Liver (tissue), 9 donors: ENCODE results near the gene PNLIPRP2. TPM values are rescaled to one million over a fixed set of nuclear protein-coding genes. Genes with fewer than 3 reads are reported as not detected.

ENCODE experiments used
- DNase-seq: peaks from one replicate; pipeline ENCODE4 v3.0.0-alpha.2; 2017; ENCODE audit warnings: low spot score
- H3K27ac ChIP-seq, 2 donors: one replicate each; pipeline ENCODE4 v1.7.0; 2013; ENCODE audit warnings: inconsistent platforms in 2 of 2, low read length in 2 of 2, control low read depth in 1 of 2, low read depth in 1 of 2, mild to moderate bottlenecking in 1 of 2
- H3K27me3 ChIP-seq, 4 donors: one replicate each; pipeline versions ENCODE4 v1.6.1 to v1.7.0; 2013; ENCODE audit warnings: low read length in 3 of 4, inconsistent platforms in 1 of 4, mild to moderate bottlenecking in 1 of 4, moderate library complexity in 1 of 4; ENCODE audit not compliant: control insufficient read depth in 4 of 4, insufficient read depth in 4 of 4
- H3K36me3 ChIP-seq, 4 donors: one replicate each; pipeline versions ENCODE4 v1.6.1 to v1.7.0; 2013; ENCODE audit warnings: low read length in 3 of 4, mild to moderate bottlenecking in 3 of 4, low read depth in 1 of 4, moderate library complexity in 1 of 4; ENCODE audit not compliant: control insufficient read depth in 4 of 4, insufficient read depth in 3 of 4
- H3K4me1 ChIP-seq, 4 donors: one replicate each; pipeline versions ENCODE4 v1.6.1 to v1.7.0; 2013; ENCODE audit warnings: low read length in 3 of 4, mild to moderate bottlenecking in 3 of 4, moderate library complexity in 1 of 4; ENCODE audit not compliant: control insufficient read depth in 4 of 4, insufficient read depth in 4 of 4
- H3K4me3 ChIP-seq, 3 donors: one replicate each; pipeline versions ENCODE4 v1.6.1 to v1.7.0; 2013; ENCODE audit warnings: low read length in 3 of 3, control low read depth in 1 of 3, low read depth in 1 of 3, mild to moderate bottlenecking in 1 of 3
- H3K9ac ChIP-seq, 2 donors: one replicate each; pipeline ENCODE4 v1.7.0; 2013; ENCODE audit warnings: low read length in 2 of 2, mild to moderate bottlenecking in 2 of 2, moderate library complexity in 2 of 2, control low read depth in 1 of 2, low read depth in 1 of 2
- H3K9me3 ChIP-seq, 4 donors: one replicate each; pipeline versions ENCODE4 v1.6.1 to v1.7.0; 2013; ENCODE audit warnings: low read length in 3 of 4; ENCODE audit not compliant: control insufficient read depth in 4 of 4
- EGR1 ChIP-seq, 2 donors: IDR thresholded peaks; 2 replicates each; pipeline ENCODE4 v1.6.1; 2016 to 2018; ENCODE audit warnings: antibody characterized with exemption in 2 of 2, low read depth in 2 of 2
- FOXA1 ChIP-seq: IDR thresholded peaks from 2 replicates; pipeline ENCODE4 v1.6.1; 2016; ENCODE audit warnings: antibody characterized with exemption
- FOXA2 ChIP-seq: IDR thresholded peaks from 2 replicates; pipeline ENCODE4 v1.6.1; 2016; ENCODE audit warnings: antibody characterized with exemption
- HNF4A ChIP-seq, 2 donors: conservative IDR thresholded peaks; 2 replicates each; pipeline ENCODE4 v1.6.1; 2016; ENCODE audit warnings: antibody characterized with exemption in 2 of 2, mild to moderate bottlenecking in 2 of 2
- HNF4G ChIP-seq: IDR thresholded peaks from 2 replicates; pipeline ENCODE4 v1.6.1; 2016; ENCODE audit warnings: antibody characterized with exemption
- NR2F2 ChIP-seq: IDR thresholded peaks from 2 replicates; pipeline ENCODE4 v1.6.1; 2016; ENCODE audit warnings: antibody characterized with exemption
- RAD21 ChIP-seq, 2 donors: IDR thresholded peaks; 2 replicates each; pipeline ENCODE4 v1.6.1; 2016; ENCODE audit warnings: antibody characterized with exemption in 2 of 2, mild to moderate bottlenecking in 2 of 2
- RXRA ChIP-seq, 2 donors: IDR thresholded peaks; 2 replicates each; pipeline ENCODE4 v1.6.1; 2017 to 2018; ENCODE audit warnings: antibody characterized with exemption in 2 of 2, mild to moderate bottlenecking in 1 of 2
- SP1 ChIP-seq: IDR thresholded peaks from 2 replicates; pipeline ENCODE4 v1.6.1; 2018; ENCODE audit warnings: antibody characterized with exemption, mild to moderate bottlenecking
- TAF1 ChIP-seq: conservative IDR thresholded peaks from 2 replicates; pipeline ENCODE4 v1.6.1; 2016; ENCODE audit warnings: antibody characterized with exemption, mild to moderate bottlenecking
- ZBTB33 ChIP-seq: IDR thresholded peaks from 2 replicates; pipeline ENCODE4 v1.6.1; 2016; ENCODE audit warnings: antibody characterized with exemption
- WGBS: extraction: QIAGEN DNeasy Blood & Tissue Kit; methylation state at CpG from one replicate; pipeline ENCODE4 v1.1.7; 2013; 5-methylcytosine and 5-hydroxymethylcytosine counted together
- polyA plus RNA-seq, 2 donors: library from polyadenylated mRNA; stranded (reverse) in 1 of 2; unstranded in 1 of 2; fragments of 200-250 nt in 1 of 2; fragments of >200 nt in 1 of 2; fragmentation: Nextera tagmentation in 1 of 2; extraction: Ambion mirVana in 1 of 2; gene quantifications; one replicate each; pipeline versions ENCODE4 v1.2.1 to v1.2.3, GENCODE V29; 2013 to 2015
- total RNA-seq, 2 donors: library from RNA; depleted of rRNA; stranded (reverse); fragments of >200 nt; gene quantifications; one replicate each; pipeline ENCODE4 v1.2.3, GENCODE V29; 2014
- TF ChIP-seq, protein P1 (sequence below): IDR thresholded peaks from 2 replicates; pipeline ENCODE4 v1.6.1; 2016; ENCODE audit warnings: antibody characterized with exemption, mild to moderate bottlenecking
- TF ChIP-seq, protein P2 (sequence below): fragments of 150-350 bp; IDR thresholded peaks from 2 replicates; pipeline ENCODE4 v1.5.1; 2017; ENCODE audit warnings: improper control_type of control experiment, low read depth, low read length; ENCODE audit not compliant: missing input control
- TF ChIP-seq, protein P3 (sequence below): IDR thresholded peaks from 2 replicates; pipeline ENCODE4 v1.6.1; 2016; ENCODE audit warnings: antibody characterized with exemption
- donor health status: healthy.
- donor health status: healthy.
- donor health status: healthy.
- donor health status: healthy.
- donor health status: healthy.

Gene PNLIPRP2
- total and polyA plus RNA-seq, 4 donors = not detected

- no peak overlapping the region for H3K27ac ChIP-seq
- H3K9ac ChIP-seq = no peak overlapping the region
- no peak for TF ChIP-seq FOXA1
- TF ChIP-seq RXRA (IDR thresholded peaks at IDR 0.05) = no peak
- no peak for TF ChIP-seq HNF4G
- TF ChIP-seq, protein P1, sequence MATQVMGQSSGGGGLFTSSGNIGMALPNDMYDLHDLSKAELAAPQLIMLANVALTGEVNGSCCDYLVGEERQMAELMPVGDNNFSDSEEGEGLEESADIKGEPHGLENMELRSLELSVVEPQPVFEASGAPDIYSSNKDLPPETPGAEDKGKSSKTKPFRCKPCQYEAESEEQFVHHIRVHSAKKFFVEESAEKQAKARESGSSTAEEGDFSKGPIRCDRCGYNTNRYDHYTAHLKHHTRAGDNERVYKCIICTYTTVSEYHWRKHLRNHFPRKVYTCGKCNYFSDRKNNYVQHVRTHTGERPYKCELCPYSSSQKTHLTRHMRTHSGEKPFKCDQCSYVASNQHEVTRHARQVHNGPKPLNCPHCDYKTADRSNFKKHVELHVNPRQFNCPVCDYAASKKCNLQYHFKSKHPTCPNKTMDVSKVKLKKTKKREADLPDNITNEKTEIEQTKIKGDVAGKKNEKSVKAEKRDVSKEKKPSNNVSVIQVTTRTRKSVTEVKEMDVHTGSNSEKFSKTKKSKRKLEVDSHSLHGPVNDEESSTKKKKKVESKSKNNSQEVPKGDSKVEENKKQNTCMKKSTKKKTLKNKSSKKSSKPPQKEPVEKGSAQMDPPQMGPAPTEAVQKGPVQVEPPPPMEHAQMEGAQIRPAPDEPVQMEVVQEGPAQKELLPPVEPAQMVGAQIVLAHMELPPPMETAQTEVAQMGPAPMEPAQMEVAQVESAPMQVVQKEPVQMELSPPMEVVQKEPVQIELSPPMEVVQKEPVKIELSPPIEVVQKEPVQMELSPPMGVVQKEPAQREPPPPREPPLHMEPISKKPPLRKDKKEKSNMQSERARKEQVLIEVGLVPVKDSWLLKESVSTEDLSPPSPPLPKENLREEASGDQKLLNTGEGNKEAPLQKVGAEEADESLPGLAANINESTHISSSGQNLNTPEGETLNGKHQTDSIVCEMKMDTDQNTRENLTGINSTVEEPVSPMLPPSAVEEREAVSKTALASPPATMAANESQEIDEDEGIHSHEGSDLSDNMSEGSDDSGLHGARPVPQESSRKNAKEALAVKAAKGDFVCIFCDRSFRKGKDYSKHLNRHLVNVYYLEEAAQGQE = no peak
- no peak for TF ChIP-seq FOXA2
- TF ChIP-seq, protein P2, sequence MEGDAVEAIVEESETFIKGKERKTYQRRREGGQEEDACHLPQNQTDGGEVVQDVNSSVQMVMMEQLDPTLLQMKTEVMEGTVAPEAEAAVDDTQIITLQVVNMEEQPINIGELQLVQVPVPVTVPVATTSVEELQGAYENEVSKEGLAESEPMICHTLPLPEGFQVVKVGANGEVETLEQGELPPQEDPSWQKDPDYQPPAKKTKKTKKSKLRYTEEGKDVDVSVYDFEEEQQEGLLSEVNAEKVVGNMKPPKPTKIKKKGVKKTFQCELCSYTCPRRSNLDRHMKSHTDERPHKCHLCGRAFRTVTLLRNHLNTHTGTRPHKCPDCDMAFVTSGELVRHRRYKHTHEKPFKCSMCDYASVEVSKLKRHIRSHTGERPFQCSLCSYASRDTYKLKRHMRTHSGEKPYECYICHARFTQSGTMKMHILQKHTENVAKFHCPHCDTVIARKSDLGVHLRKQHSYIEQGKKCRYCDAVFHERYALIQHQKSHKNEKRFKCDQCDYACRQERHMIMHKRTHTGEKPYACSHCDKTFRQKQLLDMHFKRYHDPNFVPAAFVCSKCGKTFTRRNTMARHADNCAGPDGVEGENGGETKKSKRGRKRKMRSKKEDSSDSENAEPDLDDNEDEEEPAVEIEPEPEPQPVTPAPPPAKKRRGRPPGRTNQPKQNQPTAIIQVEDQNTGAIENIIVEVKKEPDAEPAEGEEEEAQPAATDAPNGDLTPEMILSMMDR = no peak
- no peak for TF ChIP-seq EGR1 (IDR thresholded peaks at IDR 0.05; ENCODE audit: low read depth in 2 of 2)
- TF ChIP-seq NR2F2 = no peak
- H3K36me3 ChIP-seq = no peaks in the 10 kb centered on the region
- no peaks in the 10 kb centered on the region for H3K4me1 ChIP-seq
- H3K9me3 ChIP-seq = no peaks in the 10 kb centered on the region
- H3K27me3 ChIP-seq = no peaks in the 10 kb centered on the region
- no peak overlapping the region for H3K4me3 ChIP-seq
- DNase-seq = no peak
- 92% methylated on average over 11 of the region's 11 CpGs for WGBS
Observed at GRCh38 chr10:116676118-116676517, 55.4 kb downstream of the PNLIPRP2 start.

- 78% methylated on average over 8 of the region's 8 CpGs for WGBS
- Histone ChIP-seq H3K4me1 (no peaks in the 10 kb centered on the region), H3K9me3 (no peaks in the 10 kb centered on the region), H3K27ac (no peak overlapping the region), H3K36me3 (no peaks in the 10 kb centered on the region), H3K9ac (no peak overlapping the region), H3K27me3 (no peaks in the 10 kb centered on the region), H3K4me3 (no peak overlapping the region)
- TF ChIP-seq SP1 (no peak), HNF4G (no peak), HNF4A (conservative IDR thresholded peaks at IDR 0.05) (no peak), TAF1 (no peak), ZBTB33 (no peak), EGR1 (IDR thresholded peaks at IDR 0.05; ENCODE audit: low read depth in 2 of 2) (no peak), NR2F2 (no peak), RAD21 (IDR thresholded peaks at IDR 0.05) (no peak)
- TF ChIP-seq, protein P3, sequence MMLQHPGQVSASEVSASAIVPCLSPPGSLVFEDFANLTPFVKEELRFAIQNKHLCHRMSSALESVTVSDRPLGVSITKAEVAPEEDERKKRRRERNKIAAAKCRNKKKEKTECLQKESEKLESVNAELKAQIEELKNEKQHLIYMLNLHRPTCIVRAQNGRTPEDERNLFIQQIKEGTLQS = no peak
- TF ChIP-seq, protein P1 = no peak
- TF ChIP-seq, protein P2 = no peak
- DNase-seq = no peak
Observed at GRCh38 chr10:116676633-116677032, 55.9 kb downstream of the PNLIPRP2 start.
